ENCODE data around the gene TMED1. TPM values are rescaled to one million over a fixed set of nuclear protein-coding genes. Genes with fewer than 3 reads are reported as not detected.

TMED1 gene
- total and polyA plus RNA-seq, 2 donors (not counting 3 experiments of a cell fraction or from before 2014, with no cell fraction given) = 31.2 to 60.4 TPM

DNA sequence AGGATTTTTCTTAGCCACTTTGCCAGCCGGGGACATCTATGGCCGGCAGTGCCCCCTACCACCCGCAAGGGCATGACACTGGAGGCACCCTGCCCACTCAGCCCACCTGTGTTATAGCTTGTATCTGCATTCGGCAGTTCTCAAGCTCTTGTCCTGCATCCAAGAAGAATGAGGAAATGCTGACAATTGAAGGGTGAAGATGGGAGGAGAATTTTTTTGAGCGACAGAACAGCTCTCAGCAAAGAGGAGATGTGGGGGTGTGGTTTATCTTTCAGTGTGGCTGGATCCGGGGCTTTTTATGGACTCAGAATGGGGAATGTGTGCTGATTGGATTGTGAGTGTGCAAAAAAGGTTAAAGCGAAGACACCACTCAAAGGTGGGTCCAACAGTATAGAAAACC, 6.8 kb upstream of the TMED1 start:
- no peak for FAIRE-seq
- H3K4me1 ChIP-seq (ENCODE audit: control insufficient read depth, extremely low read depth, insufficient read depth, low read length) = no peaks in the 10 kb centered on the region
- no peak overlapping the region for H3K27ac ChIP-seq (ENCODE audit: insufficient read depth, low read depth, low read length)

DNA sequence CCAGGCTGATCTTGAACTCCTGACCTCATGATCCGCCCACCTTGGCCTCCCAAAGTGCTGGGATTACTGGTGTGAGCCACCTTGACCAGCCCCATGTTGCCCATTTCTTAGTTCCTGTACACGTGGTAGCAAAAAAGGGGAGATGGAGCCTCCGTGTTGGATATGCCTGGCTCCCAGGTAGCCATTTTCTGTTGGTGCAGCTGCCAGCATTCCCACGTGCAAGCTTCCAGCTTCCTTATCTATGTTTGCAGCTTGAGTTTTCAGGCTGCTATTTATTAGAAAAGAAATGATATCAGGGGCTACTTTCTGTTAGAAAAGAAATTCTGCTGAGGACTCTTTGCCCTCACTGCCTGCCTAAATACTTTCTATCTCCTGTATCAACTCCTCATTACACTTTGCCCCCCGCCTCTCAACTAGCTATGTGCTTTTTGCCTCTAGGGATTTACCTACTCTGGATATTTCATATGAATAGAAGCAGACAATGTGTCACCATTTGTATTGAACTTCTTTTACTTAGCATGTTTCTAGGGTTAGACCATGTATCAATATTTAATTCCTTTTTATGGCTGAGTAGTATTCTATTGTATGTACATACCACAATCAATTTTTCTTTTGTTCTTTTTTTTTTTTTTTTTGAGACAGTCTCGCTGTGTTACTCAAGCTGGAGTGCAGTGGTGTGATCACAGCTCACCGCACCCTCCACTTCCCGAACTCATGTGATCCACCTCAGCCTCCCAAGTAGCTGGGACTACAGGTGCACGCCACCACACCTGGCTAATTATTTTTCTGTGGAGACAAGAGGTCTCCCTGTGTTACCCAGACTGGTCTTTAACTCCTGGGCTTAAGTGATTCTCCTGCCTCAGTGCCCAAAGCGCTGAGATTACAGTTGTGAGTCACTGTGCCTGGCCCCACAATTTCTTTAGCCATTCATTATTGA, 3.4 kb upstream of the TMED1 start:
- POLR2A ChIA-PET = no interaction called here
- no peak overlapping the region for H3K27ac ChIP-seq (ENCODE audit: insufficient read depth, low read depth, low read length)
- no peaks in the 10 kb centered on the region for H3K9me3 ChIP-seq (replicated peaks; ENCODE audit: control insufficient read depth, insufficient read depth, low read length)
- H3K4me1 ChIP-seq (ENCODE audit: control insufficient read depth, extremely low read depth, insufficient read depth, low read length) = peaks cover 9% of the 10 kb centered on the region
- BruUV-seq (replicated peaks) = no TSS peak
- H3K4me2 ChIP-seq (ENCODE audit: insufficient read depth, low read length) = no peak overlapping the region
- DNase-seq (ENCODE audit: low read depth, low spot score) (no peak), FAIRE-seq (no peak)
- CTCF ChIA-PET = interaction anchor here (0.6 to 2.9 kb wide), 6 partner anchors 10 to 60 kb away, joined by 3 to 19 read pairs (median 4); partner anchors contain the start of gene CARM1
- no peak overlapping the region for H3K4me3 ChIP-seq (replicated peaks in 1 of 3; ENCODE audit: insufficient read depth in 1 of 3, low read depth in 1 of 3, low read length in 3 of 3)
- no peak for TF ChIP-seq CTCF (IDR thresholded peaks at IDR 0.05; ENCODE audit: extremely low read depth in 1 of 2, insufficient read depth in 1 of 2, low read depth in 1 of 2, low read length in 2 of 2)
- no peak for TF ChIP-seq JUN (IDR thresholded peaks at IDR 0.05; ENCODE audit: borderline replicate concordance, insufficient read depth, insufficient read length, low read depth)
- TF ChIP-seq FOS (IDR thresholded peaks at IDR 0.05; ENCODE audit: borderline replicate concordance, insufficient read depth, low read length) = no peak
- TF ChIP-seq, protein P1, sequence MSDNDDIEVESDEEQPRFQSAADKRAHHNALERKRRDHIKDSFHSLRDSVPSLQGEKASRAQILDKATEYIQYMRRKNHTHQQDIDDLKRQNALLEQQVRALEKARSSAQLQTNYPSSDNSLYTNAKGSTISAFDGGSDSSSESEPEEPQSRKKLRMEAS (IDR thresholded peaks at IDR 0.05; ENCODE audit: insufficient read depth, insufficient read length) = no peak
- TF ChIP-seq POLR2A (IDR thresholded peaks at IDR 0.05; ENCODE audit: low read depth, low read length) = no peak
- no peak for TF ChIP-seq EZH2 (IDR thresholded peaks at IDR 0.05; ENCODE audit: borderline replicate concordance, low read depth, low read length, severe bottlenecking)
- no peaks in the 10 kb centered on the region for H3K79me2 ChIP-seq (ENCODE audit: control insufficient read depth, insufficient read depth, low read length)
- H3K9ac ChIP-seq (replicated peaks; ENCODE audit: extremely low read depth, insufficient read depth, low read length) = no peak overlapping the region
- dilution Hi-C loops (cut with MboI; ENCODE audit: extremely low pct_ligation_motif_present, low sequenced_read_pairs) = no loop called here
- no peak overlapping the region for H2AFZ ChIP-seq (ENCODE audit: low read depth, low read length)
- no peaks in the 10 kb centered on the region for H3K27me3 ChIP-seq (ENCODE audit: control insufficient read depth in 2 of 2, insufficient read depth in 2 of 2, low read length in 2 of 2)
- H3K36me3 ChIP-seq (ENCODE audit: control insufficient read depth in 2 of 2, extremely low read depth in 1 of 2, insufficient read depth in 2 of 2, low read length in 2 of 2) = no peaks in the 10 kb centered on the region
- intact Hi-C loops (cut with micrococcal nuclease) = no loop called here
- no peaks in the 10 kb centered on the region for H3K9me1 ChIP-seq (replicated peaks; ENCODE audit: control insufficient read depth, extremely low read depth, insufficient read depth, low read length)
- H4K20me1 ChIP-seq (replicated peaks; ENCODE audit: control insufficient read depth, extremely low read depth, insufficient read depth, low read length) = no peaks in the 10 kb centered on the region

More for the DNA sequence above, 6.8 kb upstream of the TMED1 start:
- CTCF ChIA-PET = interaction anchor here (1.3 to 4.9 kb wide), 3 partner anchors 15 to 28 kb away, joined by 3 to 43 read pairs (median 13); partner anchors contain the start of gene CARM1
- Histone ChIP-seq H3K4me2 (ENCODE audit: insufficient read depth, low read length) (no peak overlapping the region), H3K27me3 (ENCODE audit: control insufficient read depth in 2 of 2, insufficient read depth in 2 of 2, low read length in 2 of 2) (peaks cover 0 to 2% of the 10 kb centered on the region in 2 experiments), H3K9me3 (replicated peaks; ENCODE audit: control insufficient read depth, insufficient read depth, low read length) (no peaks in the 10 kb centered on the region), H3K4me3 (replicated peaks in 1 of 3; ENCODE audit: insufficient read depth in 1 of 3, low read depth in 1 of 3, low read length in 3 of 3) (no peak overlapping the region), H4K20me1 (replicated peaks; ENCODE audit: control insufficient read depth, extremely low read depth, insufficient read depth, low read length) (no peaks in the 10 kb centered on the region), H2AFZ (ENCODE audit: low read depth, low read length) (no peak overlapping the region), H3K9me1 (replicated peaks; ENCODE audit: control insufficient read depth, extremely low read depth, insufficient read depth, low read length) (no peaks in the 10 kb centered on the region), H3K79me2 (ENCODE audit: control insufficient read depth, insufficient read depth, low read length) (no peaks in the 10 kb centered on the region), H3K36me3 (ENCODE audit: control insufficient read depth in 2 of 2, extremely low read depth in 1 of 2, insufficient read depth in 2 of 2, low read length in 2 of 2) (no peaks in the 10 kb centered on the region), H3K9ac (replicated peaks; ENCODE audit: extremely low read depth, insufficient read depth, low read length) (no peak overlapping the region)
- DNase-seq (ENCODE audit: low read depth, low spot score) = no peak
- no TSS peak for BruUV-seq (replicated peaks)
- no peak for TF ChIP-seq GATA2 (IDR thresholded peaks at IDR 0.05; ENCODE audit: insufficient read depth, insufficient read length, low read depth, low read length)
- no peak for TF ChIP-seq POLR2AphosphoS5 (IDR thresholded peaks at IDR 0.05; ENCODE audit: insufficient read depth, low read depth, low read length)
- no peak for TF ChIP-seq FOS (IDR thresholded peaks at IDR 0.05; ENCODE audit: borderline replicate concordance, insufficient read depth, low read length)
- POLR2A ChIA-PET = no interaction called here
- intact Hi-C loops (cut with micrococcal nuclease) (no loop called here), dilution Hi-C loops (cut with MboI; ENCODE audit: extremely low pct_ligation_motif_present, low sequenced_read_pairs) (no loop called here)

Measured in endothelial cell of umbilical vein (primary cell).